ENCODE results near the gene PRKAG1.

The PRKAG1 gene

GRCh38 chr12:48966177-48966895 lies 52.2 kb downstream of the PRKAG1 start:
- no peak overlapping the region for H3K27ac ChIP-seq
- DNase-seq (ENCODE audit: low spot score) = no peak
- TF ChIP-seq CTCF (conservative IDR thresholded peaks at IDR 0.05; ENCODE audit: low read depth) = no peak
- POLR2A ChIA-PET (ENCODE audit: low non-redundant PET) = no interaction called here
- CTCF ChIA-PET = interaction anchor here (0.6 to 1.4 kb wide), 3 partner anchors 12 to 75 kb away, joined by 3 to 11 read pairs (median 3); partner anchors contain the start of gene WNT1

DNA sequence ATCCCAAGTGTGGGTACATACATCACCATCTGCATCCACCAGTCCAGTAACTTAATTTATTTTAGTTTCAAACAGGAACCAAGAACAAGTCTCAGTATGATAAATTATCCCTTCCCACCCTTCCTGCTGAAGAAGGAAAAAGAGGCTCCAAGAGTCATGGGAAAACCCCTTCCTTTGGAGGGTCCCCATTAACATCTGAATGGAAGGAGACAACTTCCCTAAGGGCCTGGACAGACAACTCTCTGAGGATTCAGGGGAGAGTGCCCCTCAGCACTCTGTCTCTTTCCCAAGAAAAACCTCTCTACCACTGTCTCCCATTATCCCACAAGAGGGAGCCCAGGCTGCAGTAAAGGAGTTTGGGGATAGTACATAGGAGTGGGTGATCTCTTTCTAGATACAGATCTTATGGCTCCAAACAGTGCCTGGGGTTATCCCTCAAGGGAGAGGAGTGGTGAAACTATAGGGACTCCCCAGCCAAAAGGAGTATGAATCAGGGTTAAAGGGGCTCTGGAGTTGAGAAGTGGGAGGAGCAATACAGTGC lies 53.2 kb downstream of the PRKAG1 start:
- CTCF ChIA-PET = interaction anchor here (1.4 kb wide), 1 partner anchor 13 kb away, joined by 11 read pairs; the partner anchor contains the start of gene WNT1
- POLR2A ChIA-PET (ENCODE audit: low non-redundant PET) = no interaction called here
- TF ChIP-seq CTCF (conservative IDR thresholded peaks at IDR 0.05; ENCODE audit: low read depth) = peak; percentile 27; the same call in 1 of the 2 replicates
- no peak overlapping the region for H3K27ac ChIP-seq
- peak; percentile 30 for DNase-seq (ENCODE audit: low spot score)

- ChIA-PET CTCF (interaction anchor here (0.6 kb wide), 1 partner anchor 112 kb away, joined by 3 read pairs; no protein-coding TSS in a partner anchor), POLR2A (ENCODE audit: low non-redundant PET) (no interaction called here)
- no peak overlapping the region for H3K27ac ChIP-seq
- no peak for DNase-seq (ENCODE audit: low spot score)
- TF ChIP-seq CTCF (conservative IDR thresholded peaks at IDR 0.05; ENCODE audit: low read depth) = no peak
These were observed 56.8 kb downstream of the PRKAG1 start for GRCh38 chr12:48961801-48962200.

DNA sequence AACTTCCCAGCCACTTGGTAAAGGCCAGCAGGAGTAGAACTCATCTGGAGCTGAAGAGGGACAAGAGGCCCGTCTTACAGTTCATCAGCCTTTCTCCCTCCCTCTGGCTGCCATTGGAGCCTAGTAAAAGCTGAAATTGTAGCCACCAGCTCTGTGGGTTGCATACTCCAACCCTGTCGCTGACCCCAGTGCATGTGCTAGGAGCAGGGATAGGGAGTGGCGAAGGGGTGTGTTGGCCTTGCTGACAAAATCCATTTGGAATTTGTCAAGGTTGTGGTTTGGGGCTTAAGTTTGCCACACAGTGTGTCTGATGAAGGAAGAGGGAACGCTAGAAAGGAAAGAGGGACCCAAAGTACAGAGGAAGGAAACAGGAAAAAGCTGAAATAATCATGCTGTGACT lies 57.2 kb downstream of the PRKAG1 start:
- no peak overlapping the region for H3K27ac ChIP-seq
- TF ChIP-seq CTCF (conservative IDR thresholded peaks at IDR 0.05; ENCODE audit: low read depth) = no peak
- POLR2A ChIA-PET (ENCODE audit: low non-redundant PET) = no interaction called here
- CTCF ChIA-PET = no interaction called here
- DNase-seq (ENCODE audit: low spot score) = no peak

DNA sequence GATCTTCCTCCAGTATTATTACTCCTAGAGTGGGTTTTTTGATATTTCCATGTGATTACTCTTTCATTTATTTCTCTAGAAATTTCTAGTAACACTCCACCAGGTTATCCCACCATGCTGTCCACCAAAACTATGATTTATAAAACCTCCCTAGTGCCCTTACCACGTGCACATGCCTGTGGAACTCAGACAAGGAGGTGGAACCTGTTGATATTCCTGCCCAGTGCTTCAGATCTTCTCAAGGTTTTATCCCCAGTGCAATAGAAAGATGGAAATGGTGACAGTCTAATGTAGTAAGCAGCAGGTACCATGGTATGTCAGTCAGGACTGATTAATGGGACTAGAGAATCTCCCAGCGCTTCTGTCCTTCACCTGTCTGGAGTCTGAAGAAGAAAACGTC lies 57.7 kb downstream of the PRKAG1 start:
- no peak overlapping the region for H3K27ac ChIP-seq
- DNase-seq (ENCODE audit: low spot score) = no peak
- TF ChIP-seq CTCF (conservative IDR thresholded peaks at IDR 0.05; ENCODE audit: low read depth) = no peak
- CTCF ChIA-PET = no interaction called here
- POLR2A ChIA-PET (ENCODE audit: low non-redundant PET) = no interaction called here

GRCh38 chr12:48958049-48958388 lies 60.6 kb downstream of the PRKAG1 start:
- no peak for DNase-seq (ENCODE audit: low spot score)
- H3K27ac ChIP-seq = peak overlapping the region; percentile 88
- ChIA-PET POLR2A (ENCODE audit: low non-redundant PET) (interaction anchor here (0.6 to 0.9 kb wide), 2 partner anchors 106 to 243 kb away, joined by 3 to 6 read pairs; partner anchors contain the start of gene DDX23), CTCF (interaction anchor here (0.6 to 1.4 kb wide), 4 partner anchors 20 to 105 kb away, joined by 3 to 7 read pairs (median 5); partner anchors contain the start of gene WNT1)
- TF ChIP-seq CTCF (conservative IDR thresholded peaks at IDR 0.05; ENCODE audit: low read depth) = no peak
